Erythroblast (primary cell): Measurements from ENCODE around the gene CPE.

ENCODE experiments used
- GATA1 ChIP-seq: IDR thresholded peaks from 2 replicates; pipeline ENCODE4 v1.6.1; 2011; ENCODE audit warnings: low read depth, mild to moderate bottlenecking, control low read depth, low read length, moderate library complexity
- POLR2A ChIP-seq: IDR thresholded peaks from 2 replicates; pipeline ENCODE4 v1.6.1; 2011; ENCODE audit warnings: mild to moderate bottlenecking, low read length

DNA sequence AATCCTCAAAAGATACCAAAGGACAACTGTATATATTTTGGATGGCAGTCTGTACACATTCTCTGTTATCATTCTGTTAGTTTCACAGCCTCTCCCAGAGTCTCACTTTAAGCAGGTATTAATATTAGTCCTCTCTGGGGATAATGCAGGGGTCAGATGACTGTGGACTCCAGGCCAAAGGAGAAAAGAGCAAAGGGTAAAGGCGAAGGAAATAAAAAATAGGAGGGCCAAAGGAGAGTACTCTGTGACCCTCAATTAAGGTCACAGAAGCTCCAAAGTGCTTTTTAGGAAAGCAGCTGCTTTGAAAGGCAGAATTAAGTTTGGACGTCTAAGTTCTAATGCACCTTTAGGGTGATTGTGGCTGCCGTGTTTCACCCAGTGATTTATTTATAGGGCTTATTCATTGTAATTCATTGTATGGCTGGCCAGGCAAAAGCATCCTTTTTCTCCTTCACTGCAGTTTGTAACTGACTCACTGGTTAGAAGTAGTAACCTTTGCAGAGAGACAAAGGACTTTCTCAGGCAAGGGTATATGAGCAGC, 43.6 kb upstream of the CPE start:
- no peak for TF ChIP-seq POLR2A
- TF ChIP-seq GATA1: no peak
